PFSK-1 (cell line): ENCODE measurements around the gene C17orf107.

ENCODE experiments used
- FOXP2 ChIP-seq: optimal IDR thresholded peaks from 2 replicates; pipeline ENCODE3; 2011; ENCODE audit warnings: borderline replicate concordance, control low read depth, inconsistent platforms; ENCODE audit not compliant: insufficient read depth; ENCODE audit errors: extremely low read length, extremely low read depth
- POLR2AphosphoS5 ChIP-seq: IDR thresholded peaks from 2 replicates; pipeline ENCODE4 v1.6.1; 2012; ENCODE audit warnings: low read depth, mild to moderate bottlenecking, control low read depth, low read length, moderate library complexity
- REST ChIP-seq, 2 experiments: IDR thresholded peaks; 2 replicates each; pipeline versions ENCODE4 v1.6.1 to v1.8.0; 2011 to 2012; ENCODE audit warnings: low read depth in 2 of 2, low read length in 2 of 2, control low read depth in 1 of 2, inconsistent platforms in 1 of 2, mild to moderate bottlenecking in 1 of 2, moderate library complexity in 1 of 2; ENCODE audit not compliant: insufficient read depth in 1 of 2
- SIN3A ChIP-seq: IDR thresholded peaks from 2 replicates; pipeline ENCODE4 v1.6.1; 2012; ENCODE audit warnings: mild to moderate bottlenecking, low read length, moderate library complexity, borderline replicate concordance; ENCODE audit not compliant: insufficient read depth
- TAF1 ChIP-seq: IDR thresholded peaks from 2 replicates; pipeline ENCODE4 v1.6.1; 2012; ENCODE audit warnings: low read length, control low read depth, borderline replicate concordance; ENCODE audit not compliant: insufficient read depth

DNA sequence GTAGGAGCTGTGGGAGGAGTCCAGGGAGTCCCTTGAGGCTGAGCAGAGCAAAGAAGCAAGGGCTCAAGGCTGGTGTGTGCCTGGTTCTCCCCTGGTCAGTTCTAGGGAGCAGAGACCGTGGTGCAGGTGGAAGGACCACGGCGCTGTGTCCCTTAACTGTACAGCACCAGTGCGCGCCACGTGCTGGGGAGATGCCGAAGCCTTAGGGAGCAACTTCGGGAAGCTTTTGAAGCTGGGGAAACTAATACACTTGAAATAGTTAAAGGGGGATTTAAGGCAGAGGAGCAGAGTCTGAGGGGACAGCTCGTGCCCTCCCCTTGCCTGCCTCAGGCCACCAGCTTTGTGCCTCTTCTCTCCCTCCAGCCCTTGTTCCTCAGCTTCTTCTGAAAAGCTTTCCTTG is 38.7 kb upstream of the C17orf107 start:
- TF ChIP-seq SIN3A (no peak), POLR2AphosphoS5 (no peak), FOXP2 (no peak), REST (IDR thresholded peaks at IDR 0.05; ENCODE audit: insufficient read depth in 1 of 2, low read depth in 2 of 2, low read length in 2 of 2) (no peak), TAF1 (no peak)
